Measurements from ENCODE around the gene SEMA3F.

GRCh38 chr3:50161320-50161719 is 6.2 kb downstream of the SEMA3F start:
- TF ChIP-seq CTCF (IDR thresholded peaks at IDR 0.05 in 2 of 3, conservative IDR thresholded peaks at IDR 0.05 in 1 of 3; ENCODE audit: control insufficient read depth in 2 of 3, extremely low read depth in 1 of 3, insufficient read depth in 1 of 3, low read depth in 3 of 3, low read length in 3 of 3) (no peak), CEBPB (IDR thresholded peaks at IDR 0.05; ENCODE audit: borderline replicate concordance in 1 of 2, low read depth in 2 of 2, low read length in 2 of 2) (no peak), HCFC1 (IDR thresholded peaks at IDR 0.05; ENCODE audit: low read length) (no peak), RAD21 (IDR thresholded peaks at IDR 0.05; ENCODE audit: insufficient read depth, low read depth, low read length) (no peak), CHD4 (IDR thresholded peaks at IDR 0.05) (no peak), BHLHE40 (IDR thresholded peaks at IDR 0.05; ENCODE audit: borderline replicate concordance in 1 of 2, low read depth in 2 of 2, low read length in 1 of 2) (no peak), FOXM1 (IDR thresholded peaks at IDR 0.05; ENCODE audit: low read depth, low read length) (no peak), TCF12 (IDR thresholded peaks at IDR 0.05; ENCODE audit: low read depth, low read length) (no peak), NFYB (IDR thresholded peaks at IDR 0.05; ENCODE audit: insufficient read depth, low read depth, low read length) (no peak), POLR2AphosphoS5 (IDR thresholded peaks at IDR 0.05; ENCODE audit: low read length) (no peak), SPI1 (IDR thresholded peaks at IDR 0.05; ENCODE audit: borderline replicate concordance, insufficient read depth, low read depth, low read length) (no peak), BCL3 (IDR thresholded peaks at IDR 0.05; ENCODE audit: borderline replicate concordance, insufficient read depth, low read depth, low read length, poor library complexity, severe bottlenecking) (no peak)
